GM18519 (cell line): ENCODE data around the gene SPEM2.

Experiments used
- ATAC-seq: cut with Tn5 transposase; IDR thresholded peaks from one replicate; pipeline ENCODE4 v1.9.1; 2021; ENCODE audit warnings: mild to moderate bottlenecking, moderate library complexity; ENCODE audit not compliant: unreplicated experiment, low FRiP score

Gene SPEM2

DNA sequence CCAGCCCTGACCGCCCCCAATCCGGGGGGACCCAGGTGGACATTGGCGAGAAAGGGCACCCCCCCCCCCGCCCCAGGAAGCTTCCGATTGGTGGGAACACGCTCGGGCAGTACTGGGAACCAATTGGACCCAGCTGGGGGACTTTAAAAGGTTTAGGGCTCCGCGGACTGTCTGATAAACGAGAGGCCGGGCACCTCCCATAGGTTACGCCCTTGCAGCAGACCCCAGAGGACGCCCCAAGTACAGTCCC, 21.8 kb upstream of the SPEM2 start:
- ATAC-seq, result no peak

DNA sequence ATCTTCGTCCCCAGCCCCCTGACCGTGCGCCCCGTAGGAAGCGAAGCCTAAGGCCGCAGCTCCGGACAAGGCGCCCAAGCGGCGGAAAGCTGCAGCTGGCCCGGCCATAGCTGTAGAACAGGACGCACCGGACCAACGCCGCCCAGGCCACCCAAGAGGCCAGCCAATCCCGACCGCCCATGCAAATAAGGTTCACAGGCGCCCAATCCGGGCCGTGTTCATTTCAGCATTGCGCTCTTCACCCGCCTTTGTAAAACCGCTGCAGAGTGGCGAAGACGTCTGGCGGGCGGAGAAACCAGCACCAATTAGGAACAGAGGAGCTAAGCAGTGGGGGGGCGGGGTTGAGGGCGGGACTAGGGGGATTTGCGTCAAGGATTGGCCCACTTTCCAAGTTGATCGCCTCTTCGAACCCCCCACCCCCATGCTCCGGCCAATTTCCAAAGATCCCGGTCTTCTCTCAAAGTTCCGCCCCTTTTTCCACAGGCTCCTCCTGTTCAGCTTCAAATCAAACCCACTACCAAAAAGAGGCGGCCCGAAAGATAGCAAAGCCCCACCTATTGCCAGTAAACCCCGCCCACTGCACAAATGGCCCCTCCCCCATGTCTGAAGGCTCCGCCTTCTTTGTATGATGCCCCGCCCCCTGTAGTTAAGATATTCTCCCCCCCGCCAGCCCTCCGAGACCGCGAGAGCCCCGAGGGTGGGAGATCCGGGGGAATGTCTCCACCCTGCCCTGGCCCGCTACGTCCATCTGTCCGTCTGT, 21.3 kb upstream of the SPEM2 start, which contains the start of gene TMEM256:
TMEM256 (minus strand) TSS at position 121 of the 760 bp plus-strand sequence; CDS start at position 108, 13 bp downstream.
- peak; percentile 67 for ATAC-seq

DNA sequence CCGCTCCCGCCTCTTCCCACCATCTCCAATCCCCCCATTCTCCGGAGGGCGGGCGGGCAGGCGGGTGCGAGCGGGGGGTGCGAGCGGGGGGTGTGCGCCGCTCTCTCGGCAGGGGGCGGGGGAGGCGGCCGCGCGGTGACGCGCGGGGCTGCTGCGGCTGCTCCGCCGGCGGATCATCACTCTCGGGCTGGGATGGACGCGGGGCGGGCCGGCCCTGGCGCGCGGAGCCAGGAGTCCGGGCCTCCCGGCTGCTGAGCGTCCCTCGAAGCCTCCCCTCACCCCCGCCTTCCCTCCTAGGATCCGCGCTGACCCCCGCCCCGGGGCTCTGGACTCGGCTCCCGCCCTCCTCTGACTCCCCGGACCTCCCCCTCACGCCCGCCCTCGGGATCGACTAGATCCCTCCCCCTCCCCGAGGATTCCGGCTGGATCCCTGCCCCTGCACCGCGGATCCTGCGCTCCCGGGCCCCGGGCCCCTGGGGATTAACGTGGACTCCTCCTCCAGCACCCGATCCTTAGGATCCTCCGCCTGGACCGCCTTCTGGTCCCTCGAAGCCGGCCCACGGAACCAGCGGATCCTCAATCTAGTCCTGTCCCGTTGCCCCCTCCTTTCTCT, 20.6 kb upstream of the SPEM2 start:
- ATAC-seq, result no peak

DNA sequence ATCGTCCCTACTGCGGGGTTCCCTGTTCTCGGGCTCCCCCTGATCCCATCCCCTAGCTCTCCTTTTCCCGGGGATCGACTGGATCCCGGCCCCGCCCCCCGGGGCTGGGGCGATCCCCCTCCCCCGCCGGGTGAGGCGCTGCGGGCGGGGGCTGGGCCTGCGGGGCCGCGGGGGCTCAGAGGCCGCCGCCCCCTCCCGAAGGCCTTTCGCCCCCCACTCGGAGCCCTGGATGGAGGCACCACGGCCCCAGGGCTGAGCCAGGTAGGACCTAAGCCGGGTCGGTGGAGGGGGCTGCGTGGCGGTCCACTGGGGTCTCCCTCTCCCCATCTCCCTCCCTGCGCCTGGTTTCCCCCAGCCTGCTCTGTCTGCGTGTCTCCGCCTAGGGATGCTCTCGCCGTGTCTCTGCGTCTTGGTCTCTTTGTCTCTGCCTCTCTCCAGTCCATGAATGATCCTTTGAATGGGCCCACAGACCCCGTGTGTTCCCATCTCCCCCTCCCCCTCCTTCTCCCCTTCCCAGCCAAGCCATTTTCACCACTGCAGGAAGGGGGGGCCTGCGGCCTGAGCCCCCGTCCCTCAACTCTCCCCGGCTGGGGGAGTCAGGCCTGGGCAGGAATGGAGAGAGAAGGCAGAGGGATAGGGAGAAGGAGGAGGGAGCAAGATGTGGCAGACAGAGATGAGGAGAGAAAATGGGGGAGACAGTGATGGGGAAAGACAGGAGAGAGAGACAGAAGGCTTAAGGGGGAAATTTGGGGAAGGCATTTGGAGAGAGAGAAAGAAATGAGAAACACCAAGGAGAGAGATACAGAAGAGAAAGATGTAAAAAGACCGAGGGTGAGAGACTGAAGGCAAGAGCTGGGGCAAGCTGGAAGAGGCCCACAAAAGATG, 19.8 kb upstream of the SPEM2 start:
- no peak for ATAC-seq

DNA sequence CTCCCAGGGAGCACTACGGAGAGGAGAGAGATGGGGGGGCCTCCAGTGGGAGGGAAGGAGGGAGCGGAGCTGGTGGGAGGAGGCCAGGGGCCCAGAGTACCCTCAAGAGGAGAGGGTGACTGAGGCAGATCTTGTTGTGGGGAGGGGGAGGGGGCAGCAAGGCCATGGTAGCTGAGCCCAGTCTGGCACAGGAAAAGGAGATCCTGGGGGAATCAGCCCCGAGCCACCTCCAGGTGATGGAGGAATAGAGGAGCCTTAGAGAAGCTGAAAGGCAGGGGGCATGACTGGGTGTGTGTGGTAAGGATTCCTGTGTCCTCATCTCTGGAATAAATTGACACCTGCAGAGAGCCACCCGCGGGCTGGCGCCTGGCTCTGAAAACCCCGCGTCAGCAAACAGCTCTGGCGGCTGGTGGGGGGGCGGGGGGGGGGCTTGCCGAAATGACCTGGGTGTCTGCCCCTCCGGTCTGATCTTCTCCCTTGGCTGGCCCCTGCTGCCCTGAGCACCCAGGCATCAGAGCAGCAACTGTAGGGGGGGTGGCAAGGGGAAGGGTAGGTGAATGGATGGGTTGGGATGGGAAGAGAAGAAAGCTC, 19.1 kb upstream of the SPEM2 start:
- ATAC-seq, result no peak

DNA sequence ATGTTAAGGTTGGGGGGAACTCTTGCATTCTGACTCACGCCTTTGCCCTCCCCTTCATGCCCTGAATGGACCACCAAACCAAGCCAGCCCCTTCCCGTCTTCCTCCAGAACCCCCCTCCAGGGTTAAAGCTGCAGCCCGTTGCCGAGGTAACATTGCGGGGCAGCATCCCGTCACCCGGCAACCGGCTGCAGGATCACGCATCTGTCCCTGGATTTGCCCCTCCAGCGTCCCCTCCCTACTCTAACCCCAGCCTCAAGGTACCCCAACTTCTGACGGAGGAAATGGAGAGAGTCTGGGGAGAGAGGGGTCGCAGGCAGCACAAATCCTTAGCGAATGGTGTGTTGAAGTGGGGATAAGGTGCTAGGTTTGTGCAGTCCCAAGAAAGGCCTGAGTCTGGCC, 18.3 kb upstream of the SPEM2 start:
- ATAC-seq, result no peak

DNA sequence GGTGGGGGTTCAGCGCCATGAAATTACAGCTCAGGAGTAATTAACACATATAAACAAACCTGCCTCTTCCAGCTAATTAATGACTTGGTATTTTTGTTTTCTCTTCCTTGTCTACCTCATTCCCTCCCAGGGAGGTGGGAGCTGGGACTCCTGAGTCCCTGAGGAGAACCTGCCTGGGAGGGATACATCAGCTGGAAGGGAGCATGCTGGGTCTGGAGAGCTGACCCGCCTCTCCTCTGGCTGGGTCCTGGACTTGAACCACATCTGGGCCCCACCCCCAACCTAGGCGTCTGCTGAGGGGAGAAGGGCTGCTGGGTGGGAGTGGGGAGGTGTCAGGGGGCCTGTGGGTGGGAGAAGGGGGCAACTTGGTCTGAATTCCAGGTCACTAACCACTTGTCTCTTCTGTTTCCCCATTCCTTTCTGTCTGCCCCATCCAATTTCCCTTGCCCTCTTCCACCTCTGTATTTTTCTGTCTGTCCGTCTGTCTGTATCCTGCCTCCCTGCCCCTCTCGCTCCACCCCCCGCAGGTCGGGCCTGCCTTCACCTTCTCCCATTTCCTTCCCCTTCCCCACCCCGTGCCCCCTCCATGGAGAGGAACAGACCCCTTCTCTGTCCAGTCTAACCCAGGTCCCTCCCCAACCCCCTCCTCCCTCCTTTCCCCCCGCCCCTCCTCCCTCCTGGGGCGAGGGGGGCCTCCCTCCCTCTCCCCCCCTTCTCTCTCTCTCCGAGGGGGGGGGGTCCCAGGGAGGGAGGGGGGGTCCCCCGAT, 17.7 kb upstream of the SPEM2 start, which contains the start of gene NLGN2:
NLGN2 (plus strand) TSS at position 361 of the 767 bp plus-strand sequence. CDS start 411 bp downstream, outside the sequence.
- ATAC-seq, result no peak

DNA sequence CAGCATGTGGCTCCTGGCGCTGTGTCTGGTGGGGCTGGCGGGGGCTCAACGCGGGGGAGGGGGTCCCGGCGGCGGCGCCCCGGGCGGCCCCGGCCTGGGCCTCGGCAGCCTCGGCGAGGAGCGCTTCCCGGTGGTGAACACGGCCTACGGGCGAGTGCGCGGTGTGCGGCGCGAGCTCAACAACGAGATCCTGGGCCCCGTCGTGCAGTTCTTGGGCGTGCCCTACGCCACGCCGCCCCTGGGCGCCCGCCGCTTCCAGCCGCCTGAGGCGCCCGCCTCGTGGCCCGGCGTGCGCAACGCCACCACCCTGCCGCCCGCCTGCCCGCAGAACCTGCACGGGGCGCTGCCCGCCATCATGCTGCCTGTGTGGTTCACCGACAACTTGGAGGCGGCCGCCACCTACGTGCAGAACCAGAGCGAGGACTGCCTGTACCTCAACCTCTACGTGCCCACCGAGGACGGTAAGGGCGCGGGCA, 17.1 kb upstream of the SPEM2 start:
- ATAC-seq, result no peak

DNA sequence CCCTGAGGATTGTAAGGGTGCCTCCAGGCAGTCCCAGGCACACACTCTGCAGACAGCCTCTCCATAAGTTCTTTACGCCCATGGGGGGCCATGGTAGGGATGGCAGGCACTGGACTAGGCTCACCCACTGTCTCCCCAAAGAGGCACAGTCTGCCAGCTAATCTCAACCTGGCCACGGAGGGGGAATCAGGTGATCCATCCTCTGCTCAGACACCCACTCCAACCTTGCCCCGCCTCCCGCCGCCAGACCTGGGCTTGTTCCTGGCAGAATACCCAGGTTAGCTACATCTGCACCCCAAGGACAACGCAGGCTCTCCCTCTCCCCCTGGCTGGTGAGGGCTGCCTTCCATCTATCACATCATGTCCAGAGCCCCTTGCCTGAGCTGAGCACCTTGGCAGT, 16.6 kb upstream of the SPEM2 start:
- ATAC-seq, result no peak

DNA sequence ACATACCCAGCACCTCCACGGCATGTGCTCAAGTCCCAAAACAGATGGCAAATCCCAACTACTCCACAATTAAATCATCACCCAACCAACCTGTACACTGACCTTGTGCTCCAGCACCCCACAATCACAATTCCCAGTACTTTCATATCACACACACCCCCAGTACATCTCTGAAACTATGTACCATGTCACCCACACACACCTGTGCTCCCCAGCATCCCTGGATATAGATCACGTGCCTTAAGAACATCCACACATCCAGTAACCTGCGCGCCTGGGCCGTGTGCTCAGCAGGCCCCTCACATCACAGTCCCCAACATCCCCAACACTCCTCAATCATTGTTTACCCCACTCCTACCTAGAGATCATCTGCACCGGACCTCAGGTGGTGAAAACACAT, 15.7 kb upstream of the SPEM2 start:
- no peak for ATAC-seq

DNA sequence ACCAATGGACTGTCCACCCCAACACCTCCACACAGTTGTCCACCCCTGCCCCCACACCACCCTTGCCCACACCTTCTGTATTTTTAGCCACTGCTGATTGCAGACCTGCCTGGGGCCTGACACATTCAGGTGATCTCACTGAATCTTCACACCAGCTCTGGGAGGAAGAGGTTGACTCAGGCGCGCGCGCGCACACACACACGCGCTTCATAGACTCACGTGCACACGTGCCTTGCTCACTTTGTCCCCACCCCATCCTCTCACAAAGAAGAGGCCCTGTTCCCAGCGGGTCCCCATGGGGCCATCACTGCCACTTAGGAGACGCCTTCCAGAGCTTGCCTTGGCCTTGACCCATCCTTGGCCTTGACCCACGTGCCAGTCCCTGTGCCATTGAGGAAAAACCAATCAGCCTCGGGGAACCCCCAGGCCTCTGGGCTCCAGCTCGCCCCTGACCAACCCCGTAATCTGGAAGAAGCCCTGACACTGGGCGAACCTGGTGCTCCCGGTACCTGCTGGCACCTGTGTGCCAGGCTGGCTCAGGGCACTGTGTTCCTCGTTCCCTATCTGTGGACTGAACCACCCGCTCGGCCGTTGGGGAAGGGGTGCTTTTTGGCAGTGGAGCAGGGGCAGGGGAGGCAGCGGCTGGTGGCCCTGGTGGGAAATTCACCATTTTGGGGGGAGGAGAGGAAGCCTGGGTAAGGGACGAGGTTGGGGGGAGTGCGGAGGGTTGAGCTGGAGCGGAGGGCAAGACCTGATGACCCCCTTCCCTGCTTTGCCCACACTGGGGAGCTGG, 14.6 kb upstream of the SPEM2 start:
- ATAC-seq, result no peak

DNA sequence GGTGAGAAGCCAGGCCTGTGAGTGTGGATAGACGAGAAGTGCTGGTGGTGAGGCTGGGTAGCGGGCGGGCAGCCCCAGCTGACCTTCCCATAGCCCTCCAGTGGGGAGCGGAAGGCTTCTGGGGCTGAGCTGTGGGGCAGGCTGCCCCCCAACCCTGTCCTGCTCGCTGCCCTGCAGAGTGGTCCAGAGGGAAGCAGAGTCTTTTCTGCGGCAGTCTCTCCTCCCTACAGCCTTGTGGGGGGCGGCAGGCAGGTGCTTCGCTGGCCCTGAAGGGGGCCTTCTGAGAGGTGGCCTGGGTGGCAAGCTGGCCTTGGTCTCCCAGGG, 14.0 kb upstream of the SPEM2 start:
- ATAC-seq, result no peak

DNA sequence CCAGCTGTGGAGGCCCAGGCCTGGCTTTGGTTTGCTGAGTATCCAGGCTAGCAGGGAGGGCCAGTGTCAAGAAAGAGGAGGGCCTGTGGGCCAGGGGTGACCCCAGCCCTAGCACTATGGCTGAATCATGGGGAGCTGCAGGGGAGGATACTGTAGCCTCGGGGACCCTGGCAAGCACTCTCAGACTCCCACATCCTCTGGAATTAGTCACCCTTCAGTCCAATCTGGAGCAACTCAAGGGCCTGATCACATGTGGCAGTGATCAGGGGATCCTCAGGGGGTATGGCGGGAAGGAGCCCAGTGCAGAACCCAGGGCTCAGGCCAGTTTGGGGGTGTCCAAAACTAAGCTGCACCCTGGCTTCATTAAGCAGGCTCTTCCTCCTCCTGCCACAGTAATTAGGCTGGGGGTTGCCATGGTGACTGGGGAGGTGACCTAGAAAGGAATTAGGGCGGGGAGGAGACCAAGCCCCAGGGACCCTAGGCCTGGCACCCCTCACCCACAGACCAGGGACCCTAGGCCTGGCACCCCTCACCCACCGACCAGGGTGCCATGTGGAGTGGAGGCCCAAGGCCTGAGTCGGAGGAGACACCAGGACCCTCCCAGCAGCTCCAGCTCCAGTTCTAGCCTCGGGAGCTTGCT, 11.9 kb upstream of the SPEM2 start:
- no peak for ATAC-seq

DNA sequence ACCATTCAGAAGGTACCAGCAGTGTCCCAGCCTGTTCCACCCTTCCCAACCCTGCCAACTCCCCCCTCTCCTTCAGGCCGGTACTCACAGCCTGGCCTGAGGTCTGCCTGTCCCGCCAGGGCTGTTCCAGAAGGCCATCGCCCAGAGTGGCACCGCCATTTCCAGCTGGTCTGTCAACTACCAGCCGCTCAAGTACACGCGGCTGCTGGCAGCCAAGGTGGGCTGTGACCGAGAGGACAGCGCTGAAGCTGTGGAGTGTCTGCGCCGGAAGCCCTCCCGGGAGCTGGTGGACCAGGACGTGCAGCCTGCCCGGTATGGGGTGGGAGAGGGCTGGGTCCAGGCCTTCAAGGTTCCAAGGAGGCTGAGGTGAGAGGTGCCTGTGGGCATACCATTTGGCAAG, 10.6 kb upstream of the SPEM2 start:
- no peak for ATAC-seq

DNA sequence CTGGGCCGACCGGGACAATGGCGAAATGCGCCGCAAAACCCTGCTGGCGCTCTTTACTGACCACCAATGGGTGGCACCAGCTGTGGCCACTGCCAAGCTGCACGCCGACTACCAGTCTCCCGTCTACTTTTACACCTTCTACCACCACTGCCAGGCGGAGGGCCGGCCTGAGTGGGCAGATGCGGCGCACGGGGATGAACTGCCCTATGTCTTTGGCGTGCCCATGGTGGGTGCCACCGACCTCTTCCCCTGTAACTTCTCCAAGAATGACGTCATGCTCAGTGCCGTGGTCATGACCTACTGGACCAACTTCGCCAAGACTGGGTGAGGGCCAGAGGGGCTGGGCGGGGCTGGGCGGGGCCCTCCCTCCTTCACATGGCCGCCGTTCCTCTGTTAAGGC, 9.6 kb upstream of the SPEM2 start:
- ATAC-seq, result no peak

DNA sequence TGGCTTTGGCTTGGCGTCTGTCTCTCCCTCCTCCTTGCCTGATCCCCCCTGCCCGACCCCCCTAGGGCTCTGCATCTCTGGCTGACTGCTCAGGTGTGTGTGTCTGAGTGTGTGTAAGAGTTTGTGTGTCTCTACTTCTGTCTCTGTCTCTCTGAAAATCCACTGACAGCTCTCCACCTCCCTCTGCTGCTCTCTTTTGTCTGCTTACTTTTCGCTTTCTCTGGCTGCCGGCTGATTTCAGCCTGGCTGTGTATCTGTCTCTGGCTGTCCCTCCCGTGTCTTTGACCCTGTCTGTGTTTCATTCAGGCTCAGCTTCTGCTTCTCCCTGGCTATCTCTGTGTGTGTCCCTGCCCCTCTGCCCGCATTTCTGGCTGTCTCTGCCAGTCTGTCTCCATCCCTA, 9.1 kb upstream of the SPEM2 start:
- no peak for ATAC-seq

DNA sequence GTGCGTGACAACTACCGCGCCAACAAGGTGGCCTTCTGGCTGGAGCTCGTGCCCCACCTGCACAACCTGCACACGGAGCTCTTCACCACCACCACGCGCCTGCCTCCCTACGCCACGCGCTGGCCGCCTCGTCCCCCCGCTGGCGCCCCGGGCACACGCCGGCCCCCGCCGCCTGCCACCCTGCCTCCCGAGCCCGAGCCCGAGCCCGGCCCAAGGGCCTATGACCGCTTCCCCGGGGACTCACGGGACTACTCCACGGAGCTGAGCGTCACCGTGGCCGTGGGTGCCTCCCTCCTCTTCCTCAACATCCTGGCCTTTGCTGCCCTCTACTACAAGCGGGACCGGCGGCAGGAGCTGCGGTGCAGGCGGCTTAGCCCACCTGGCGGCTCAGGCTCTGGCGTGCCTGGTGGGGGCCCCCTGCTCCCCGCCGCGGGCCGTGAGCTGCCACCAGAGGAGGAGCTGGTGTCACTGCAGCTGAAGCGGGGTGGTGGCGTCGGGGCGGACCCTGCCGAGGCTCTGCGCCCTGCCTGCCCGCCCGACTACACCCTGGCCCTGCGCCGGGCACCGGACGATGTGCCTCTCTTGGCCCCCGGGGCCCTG, 8.3 kb upstream of the SPEM2 start:
- ATAC-seq, result no peak

DNA sequence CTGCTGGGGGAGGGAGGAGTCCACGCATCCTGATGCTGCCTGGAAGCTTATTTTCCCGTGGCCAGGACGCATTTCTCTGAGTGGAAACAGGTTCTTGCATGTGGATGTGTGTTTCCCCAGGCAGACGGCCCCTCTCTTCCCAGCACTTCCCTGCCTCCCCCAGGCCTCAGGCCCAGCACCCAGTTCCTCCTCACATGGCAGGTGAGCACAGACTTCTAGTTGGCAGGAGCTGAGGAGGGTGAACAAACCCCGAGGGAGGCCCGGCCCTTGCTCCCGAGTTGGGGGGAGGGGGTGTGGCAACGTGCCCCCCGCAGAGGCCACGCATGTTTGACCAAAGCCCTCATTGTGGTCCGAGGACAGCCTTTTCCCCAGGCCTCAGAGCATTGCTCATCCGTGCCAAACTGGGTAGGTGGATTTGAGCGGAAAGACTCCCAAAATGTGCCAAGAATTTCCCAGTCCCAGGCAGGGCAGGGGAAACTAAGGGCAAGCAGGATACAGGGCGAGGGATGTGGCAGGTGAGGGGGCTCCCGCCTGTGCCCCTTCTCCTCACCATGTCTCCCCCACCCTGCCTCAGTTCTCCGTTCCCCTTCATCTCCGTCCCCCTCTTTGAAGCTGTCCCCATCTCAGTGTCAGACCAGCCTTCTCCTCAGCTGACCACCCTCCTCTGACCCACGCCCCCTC, 6.8 kb upstream of the SPEM2 start:
- ATAC-seq, result no peak
